Measurements from ENCODE around the gene TIRAP.
"Not testable (repeated sequence)": the region's sequence is repeated elsewhere in the genome, so short reads cannot be mapped to it uniquely, and the experiment has no call there.

The TIRAP gene, protein sequence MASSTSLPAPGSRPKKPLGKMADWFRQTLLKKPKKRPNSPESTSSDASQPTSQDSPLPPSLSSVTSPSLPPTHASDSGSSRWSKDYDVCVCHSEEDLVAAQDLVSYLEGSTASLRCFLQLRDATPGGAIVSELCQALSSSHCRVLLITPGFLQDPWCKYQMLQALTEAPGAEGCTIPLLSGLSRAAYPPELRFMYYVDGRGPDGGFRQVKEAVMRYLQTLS

GRCh38 chr11:126282736-126283591 is at the start of gene TIRAP:
Gene TIRAP, plus strand, starts transcription at chr11:126283093. Its CDS starts 7,802 bp downstream, at chr11:126290895.
- peak in 1 of 2 experiments; percentile 8 for DNase-seq

DNA sequence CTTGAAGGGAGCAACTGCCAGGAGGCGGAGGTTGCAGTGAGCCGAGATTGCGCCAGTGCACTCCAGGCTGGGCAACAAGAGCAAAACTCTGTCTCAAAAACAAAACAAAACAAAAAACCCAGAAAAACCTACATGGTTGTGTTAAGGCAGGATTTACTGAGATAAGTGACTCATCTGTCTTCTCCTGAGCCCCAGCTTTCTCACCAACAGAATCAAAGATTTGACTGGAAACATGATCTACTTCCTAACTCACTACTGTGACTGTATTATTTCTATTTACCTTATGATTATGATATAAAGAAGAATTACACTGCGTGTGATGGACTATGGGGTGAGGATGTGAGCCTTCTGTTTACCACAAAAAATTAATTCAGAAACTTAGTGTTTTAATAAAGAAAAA is 49.5 kb upstream of the TIRAP start:
- no peak for DNase-seq

- no peak for DNase-seq
Observed at GRCh38 chr11:126246636-126247035, 36.3 kb upstream of the TIRAP start.

GRCh38 chr11:126253265-126253664 is 29.6 kb upstream of the TIRAP start:
- DNase-seq, result no peak

DNA sequence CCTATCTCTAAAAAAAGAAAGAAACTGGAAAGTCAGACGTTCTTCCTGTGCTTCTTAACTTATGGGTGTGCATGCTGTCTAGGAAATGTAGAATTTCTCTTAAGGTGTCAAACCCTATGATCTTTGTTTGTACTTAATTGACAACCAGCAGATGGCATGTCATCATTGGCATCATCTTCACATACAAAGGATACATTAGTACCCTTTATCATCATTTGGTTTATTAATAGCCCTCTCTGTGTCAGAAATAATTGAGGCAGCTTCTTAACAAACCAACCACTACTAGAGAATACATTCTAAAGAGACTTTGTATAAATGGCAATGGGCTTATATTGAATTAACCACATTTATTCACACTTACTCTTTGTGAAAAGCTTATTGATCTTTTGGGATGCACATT is 28.1 kb upstream of the TIRAP start:
- no peak for DNase-seq

DNA sequence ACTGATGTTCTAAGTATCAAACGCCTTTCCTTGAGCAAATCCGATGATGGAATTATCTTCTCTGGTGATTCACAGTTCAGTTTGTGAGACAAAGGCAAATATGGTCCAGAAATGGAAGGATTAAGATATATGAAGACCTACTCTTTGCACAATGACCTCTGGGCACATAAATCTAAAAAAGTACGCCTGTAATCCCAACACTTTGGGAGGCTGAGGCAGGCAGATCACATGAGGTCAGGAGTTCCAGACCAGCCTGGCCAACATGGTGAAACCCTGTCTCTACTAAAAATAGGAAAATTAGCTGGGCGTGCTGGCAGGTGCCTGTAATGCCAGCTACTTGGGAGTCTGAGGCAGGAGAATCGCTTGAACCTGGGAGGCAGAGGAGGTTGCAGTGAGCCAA is 27.4 kb upstream of the TIRAP start:
- not testable (repeated sequence) for DNase-seq

DNA sequence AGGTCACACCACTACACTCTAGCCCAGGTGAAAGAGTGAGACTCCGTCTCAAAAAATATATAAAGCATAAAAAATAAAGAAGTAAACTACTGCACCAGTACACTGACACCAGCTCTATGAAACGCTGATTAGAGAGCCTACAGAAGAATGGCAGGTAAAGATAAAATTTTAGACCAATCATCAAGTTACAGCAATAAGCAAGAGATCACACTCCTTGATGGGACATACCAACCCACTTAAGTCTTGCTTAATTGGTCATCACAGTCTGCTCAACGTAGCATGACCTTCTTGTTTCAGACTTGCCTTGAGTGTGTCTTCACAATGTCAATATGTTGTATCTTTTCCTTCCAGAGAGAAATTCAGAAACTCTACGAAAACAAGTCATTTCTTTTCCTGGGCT is 26.7 kb upstream of the TIRAP start:
- DNase-seq, result no peak

GRCh38 chr11:126257144-126257543 is 25.7 kb upstream of the TIRAP start:
- no peak for DNase-seq

GRCh38 chr11:126257764-126258163 is 25.1 kb upstream of the TIRAP start:
- no peak for DNase-seq

DNA sequence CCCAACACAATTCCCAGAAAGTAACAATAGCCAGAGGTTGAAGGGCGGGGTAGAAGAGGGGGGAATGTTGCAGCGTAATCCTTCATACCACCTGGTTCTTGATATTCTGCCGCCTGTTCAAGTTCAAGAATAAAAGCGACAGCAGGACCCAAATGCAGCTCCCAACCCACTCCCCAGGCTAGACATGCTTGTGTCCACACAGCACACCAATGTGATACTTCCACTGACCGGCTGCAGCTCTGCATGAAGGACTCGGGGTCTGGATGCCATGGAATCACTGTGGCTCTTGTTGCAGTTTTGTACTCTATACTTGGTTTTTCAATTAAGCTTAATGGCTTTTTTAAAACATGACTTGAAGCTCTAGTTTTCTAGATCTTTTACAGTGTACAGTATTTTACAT is 20.7 kb upstream of the TIRAP start:
- DNase-seq, result no peak

DNA sequence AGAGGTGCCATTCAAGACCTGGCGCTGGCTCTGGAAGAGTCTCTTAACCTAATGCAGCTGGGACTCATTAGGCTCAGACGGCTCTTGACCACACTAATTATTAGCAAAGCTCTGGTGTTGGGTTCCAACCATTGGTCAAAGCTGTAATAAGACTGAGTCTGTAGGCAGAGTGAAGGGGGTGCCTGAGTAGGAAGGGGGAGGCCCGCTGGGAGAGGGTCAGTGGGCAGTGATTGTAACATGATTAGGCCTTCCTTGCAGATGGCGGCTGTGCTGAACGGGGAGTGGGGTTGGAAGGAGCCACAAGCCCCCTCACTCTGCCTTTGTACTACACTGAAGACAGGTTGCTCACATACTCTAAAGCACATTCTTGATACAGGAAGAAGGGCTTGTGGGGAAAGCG is 19.4 kb upstream of the TIRAP start:
- no peak for DNase-seq

DNA sequence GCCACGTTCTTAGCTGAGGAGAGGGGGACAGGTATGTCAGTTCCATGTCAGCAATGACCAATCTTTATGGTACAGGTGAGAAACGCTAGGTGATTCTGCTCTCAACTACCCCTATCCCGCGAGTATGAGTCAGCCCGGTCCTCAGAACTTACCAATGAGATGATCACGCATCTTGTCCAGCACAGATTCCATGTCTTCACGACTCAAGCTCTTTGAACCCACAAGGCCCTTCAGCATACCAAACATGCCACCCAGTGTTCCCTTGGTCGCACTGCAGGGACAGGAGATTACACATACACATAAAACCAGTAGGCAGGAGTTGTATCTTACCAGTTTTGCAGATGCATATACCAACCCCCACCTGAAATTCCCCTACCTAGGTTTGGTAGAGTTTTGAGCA is 17.1 kb upstream of the TIRAP start:
- DNase-seq, result no peak

GRCh38 chr11:126267650-126268049 is 15.2 kb upstream of the TIRAP start:
- DNase-seq, result no peak

DNA sequence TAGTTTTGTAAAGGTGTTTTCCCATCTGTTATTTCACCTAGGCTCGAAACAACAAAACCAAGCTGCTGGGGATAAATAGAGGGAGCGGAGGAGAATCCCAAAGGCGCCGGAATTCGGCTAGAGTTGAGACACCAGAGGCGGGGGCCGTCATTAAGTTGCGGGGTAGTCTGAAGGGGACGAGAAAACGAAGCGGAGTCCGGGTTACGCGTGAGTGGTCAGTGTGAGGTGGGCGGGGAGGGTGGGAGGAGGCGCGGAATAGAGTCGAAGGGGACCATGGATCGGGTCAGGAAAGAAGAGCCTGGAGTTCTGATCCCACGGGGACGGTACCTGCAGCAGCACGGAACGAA is 14.6 kb upstream of the TIRAP start:
- no peak for DNase-seq

DNA sequence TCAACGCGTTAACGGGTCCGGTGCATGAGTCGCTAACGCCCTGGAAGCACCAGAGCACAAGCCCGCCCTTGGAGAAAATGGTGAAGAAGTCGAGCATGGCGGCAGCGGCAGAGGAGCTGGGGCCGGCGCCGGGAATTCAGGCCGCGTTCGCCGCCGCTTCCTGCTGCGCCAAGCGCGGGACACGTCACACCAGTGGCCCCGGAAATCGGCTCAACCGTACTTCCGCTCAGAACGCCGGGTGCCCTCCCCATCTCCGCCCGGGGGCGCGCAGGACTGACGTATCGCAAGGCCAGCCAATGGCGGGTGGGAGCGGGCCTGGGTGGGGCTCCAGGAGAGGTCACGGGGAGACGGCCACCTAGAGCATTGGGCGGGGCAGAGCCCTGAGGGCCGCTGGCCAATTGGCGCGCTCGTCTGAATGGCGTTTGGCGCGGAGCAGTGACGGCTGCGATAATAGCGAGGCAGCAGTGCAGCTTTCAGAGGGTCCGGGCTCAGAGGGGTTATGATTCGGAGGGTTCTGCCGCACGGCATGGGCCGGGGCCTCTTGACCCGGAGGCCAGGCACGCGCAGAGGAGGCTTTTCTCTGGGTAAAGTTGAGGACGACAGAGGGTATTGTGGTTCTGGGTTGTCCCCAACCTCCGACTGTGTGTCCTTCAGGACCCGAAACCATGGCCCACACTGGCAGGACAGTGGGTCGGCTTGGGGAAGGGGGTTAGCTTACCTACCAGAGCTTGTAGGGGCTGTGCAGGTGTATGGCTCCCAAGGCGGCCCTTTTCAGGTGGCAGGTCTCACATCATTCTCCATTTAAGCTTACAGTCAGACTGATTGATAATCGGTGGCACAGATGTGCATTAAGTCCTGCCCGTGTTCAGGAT is 13.9 kb upstream of the TIRAP start, which contains the start of the genes FOXRED1 and SRPRA:
FOXRED1 (plus strand) TSS at position 447 of the 872 bp plus-strand sequence; CDS start at position 500, 53 bp downstream.
SRPRA (minus strand) TSS at position 188 of the 872 bp plus-strand sequence; CDS start at position 97, 91 bp downstream.
- peak; percentile 93 to 98 for DNase-seq

- no peak for DNase-seq
Observed at GRCh38 chr11:126277322-126277721, 5.6 kb upstream of the TIRAP start.

- DNase-seq, result no peak
Observed at GRCh38 chr11:126277780-126278179, 5.1 kb upstream of the TIRAP start.

GRCh38 chr11:126279191-126279590 is 3.7 kb upstream of the TIRAP start:
- DNase-seq, result no peak

DNA sequence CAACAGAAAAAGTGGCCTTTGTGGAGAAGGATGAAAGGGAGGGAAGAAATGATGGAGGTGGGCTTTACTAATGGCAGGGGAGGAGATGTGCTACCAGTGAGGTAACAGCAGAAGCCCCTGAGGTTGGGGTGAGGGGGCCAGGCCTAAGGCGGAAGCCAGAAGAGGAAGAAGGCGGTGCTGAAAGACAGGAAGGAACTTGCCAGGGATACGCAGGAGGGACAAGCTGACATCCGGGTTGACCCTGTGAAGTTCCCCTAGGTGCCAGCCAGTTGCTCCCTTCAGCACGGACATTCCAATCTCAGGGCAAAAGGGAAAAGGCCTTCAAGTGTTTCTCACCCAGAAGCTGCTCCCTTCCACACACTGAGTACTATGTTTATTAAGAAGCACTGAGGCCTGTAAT is 2.3 kb upstream of the TIRAP start:
- DNase-seq, result no peak

DNA sequence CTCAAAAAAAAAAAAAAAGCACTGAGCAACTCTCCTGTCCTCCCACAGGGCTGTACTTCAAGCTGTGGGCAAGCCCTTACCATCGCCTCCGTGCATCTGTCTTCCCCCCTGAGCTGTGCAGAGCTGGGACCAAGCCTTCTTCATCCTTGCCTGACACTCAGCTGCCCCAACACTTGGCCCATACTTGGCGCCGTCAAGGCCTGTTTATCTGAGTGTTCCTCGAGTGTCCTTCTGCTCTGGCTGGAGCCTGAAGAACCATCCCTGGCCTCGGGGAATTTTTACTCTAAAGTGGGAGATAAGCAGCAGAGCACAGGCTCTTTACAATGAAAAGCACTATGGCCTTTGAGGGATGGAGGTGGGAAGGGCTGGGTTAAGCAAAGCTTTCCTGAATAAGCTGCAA is 1.6 kb upstream of the TIRAP start:
- peak in 1 of 2 experiments; percentile 60 for DNase-seq

DNA sequence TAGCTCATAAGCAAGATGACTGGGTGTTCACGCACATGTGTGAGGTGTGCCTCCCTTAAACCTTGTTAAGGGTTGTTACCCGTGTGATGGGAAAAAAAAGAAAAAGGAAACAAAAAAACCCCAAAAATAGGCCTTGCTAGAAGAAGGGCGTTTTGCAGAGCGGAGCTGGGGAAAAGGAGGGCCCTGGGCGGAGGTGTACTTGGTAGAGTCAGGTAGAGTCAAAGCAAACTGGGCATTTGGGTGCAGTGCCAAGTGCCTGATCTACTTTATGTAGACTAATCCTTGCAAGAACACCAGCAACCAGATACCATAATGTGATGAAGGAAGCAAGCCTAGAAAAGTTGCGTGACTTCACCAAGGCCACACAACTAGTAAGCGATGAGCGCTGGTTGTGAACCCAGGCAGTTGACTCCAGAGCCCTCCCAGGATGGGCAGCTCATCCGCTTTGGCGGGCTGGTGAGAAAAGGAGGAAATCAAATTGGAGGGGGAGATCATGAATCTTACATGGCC is 1.2 kb upstream of the TIRAP start:
- DNase-seq, result no peak

DNA sequence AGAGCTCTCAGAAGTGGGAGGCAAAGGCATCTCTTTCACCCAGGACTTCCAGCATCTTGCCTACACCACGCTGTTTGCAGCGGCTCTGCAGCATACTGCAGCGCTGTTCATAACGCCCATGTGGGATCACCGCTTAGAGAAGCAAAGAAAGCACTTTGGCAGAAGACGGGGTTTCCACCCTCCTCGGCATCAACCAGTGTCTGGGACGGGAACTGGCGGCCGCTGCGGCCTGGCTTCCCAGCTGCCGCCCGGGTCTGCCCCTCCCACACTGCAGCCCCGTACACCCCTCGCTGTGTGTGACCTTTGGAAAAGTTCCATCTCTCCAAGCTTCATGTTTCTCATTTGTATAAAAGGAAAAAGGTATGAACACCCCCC is 545 bp upstream of the TIRAP start:
- DNase-seq, result no peak

DNA sequence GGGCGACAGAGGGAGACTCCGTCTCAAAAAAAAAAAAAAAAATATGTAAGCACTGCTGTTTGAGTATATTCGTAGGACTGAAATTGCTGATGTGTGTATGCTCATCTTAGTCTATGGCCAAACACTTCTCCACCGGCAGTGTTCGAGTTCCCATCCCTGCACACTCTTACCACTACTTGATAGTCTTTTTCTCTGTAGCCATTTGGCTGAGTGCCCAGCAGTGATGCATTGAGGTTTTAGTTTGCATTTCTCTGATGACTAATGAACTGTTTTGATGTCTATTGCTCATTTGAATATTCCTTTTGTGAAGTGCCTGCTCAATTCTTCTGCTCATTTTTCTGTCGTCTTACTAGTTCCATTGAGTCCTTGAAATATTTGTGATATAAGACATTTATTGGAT is 1.9 kb downstream of the TIRAP start:
- peak; percentile 28 to 55 for DNase-seq
